Right cardiac atrium (tissue), 5 donors: ENCODE results near the gene TRIM59. TPM values are rescaled to one million over a fixed set of nuclear protein-coding genes. Genes with fewer than 3 reads are reported as not detected.

Source experiments
- ATAC-seq, 2 donors: fragments of 200-7000 bp; cut with Tn5 transposase; one replicate each; pipeline versions ENCODE4 v1.8.0 to v1.9.1; 2020; ENCODE audit warnings: moderate library complexity in 2 of 2, mild to moderate bottlenecking in 1 of 2
- DNase-seq, 3 donors: peaks; one replicate each; pipeline ENCODE4 v3.0.0-alpha.2; 2020
- H3K27ac ChIP-seq: one replicate; pipeline ENCODE4 v1.5.1; 2013; ENCODE audit warnings: mild to moderate bottlenecking, low read length, control low read depth, moderate library complexity
- H3K27me3 ChIP-seq: one replicate; pipeline ENCODE4 v1.6.1; 2013; ENCODE audit not compliant: control insufficient read depth, insufficient read depth
- H3K4me1 ChIP-seq: one replicate; pipeline ENCODE4 v1.6.1; 2013; ENCODE audit warnings: low read length; ENCODE audit not compliant: control insufficient read depth, insufficient read depth
- H3K4me3 ChIP-seq: one replicate; pipeline ENCODE4 v1.5.1; 2013; ENCODE audit warnings: low read length, control low read depth
- H3K9me3 ChIP-seq: one replicate; pipeline ENCODE4 v1.6.1; 2013; ENCODE audit warnings: low read length; ENCODE audit not compliant: control insufficient read depth
- WGBS: extraction: QIAGEN DNeasy Blood & Tissue Kit; methylation state at CpG from one replicate; pipeline ENCODE4 v1.1.7; 2013; 5-methylcytosine and 5-hydroxymethylcytosine counted together
- intact Hi-C, 4 donors: fragments of 100-400 bp; cut with DNase I; formaldehyde crosslinking; loops; one replicate each; pipeline versions ENCODE4 v1.11.0 to v1.14.0; 2022 to 2023
- polyA plus RNA-seq: library from polyadenylated mRNA; stranded (reverse); fragments of 200-250 nt; gene quantifications from one replicate; pipeline ENCODE4 v1.2.3, GENCODE V29; 2013
- total RNA-seq, 4 donors: library from RNA; stranded (reverse); fragmentation: NEBNext Ultra II Directional; extraction: Animal tissue kit (Norgen Biotek cat#: 25700); gene quantifications; one replicate each; pipeline ENCODE4 v1.2.1, GENCODE V29; 2021
- donor health status: healthy with polysubstance abuse.
- donor health status: DM: no; HTN: yes; CAD: no.
- donor health status: DM: no; HTN: no; CAD: no.
- donor health status: DM: no; HTN: yes; CAD: no; lungs with severe emphysema.
- donor health status: DM: yes; HTN: yes; CAD: no.

Gene TRIM59
- total and polyA plus RNA-seq, 5 donors = 0.16 to 0.86 (median 0.32) TPM

DNA sequence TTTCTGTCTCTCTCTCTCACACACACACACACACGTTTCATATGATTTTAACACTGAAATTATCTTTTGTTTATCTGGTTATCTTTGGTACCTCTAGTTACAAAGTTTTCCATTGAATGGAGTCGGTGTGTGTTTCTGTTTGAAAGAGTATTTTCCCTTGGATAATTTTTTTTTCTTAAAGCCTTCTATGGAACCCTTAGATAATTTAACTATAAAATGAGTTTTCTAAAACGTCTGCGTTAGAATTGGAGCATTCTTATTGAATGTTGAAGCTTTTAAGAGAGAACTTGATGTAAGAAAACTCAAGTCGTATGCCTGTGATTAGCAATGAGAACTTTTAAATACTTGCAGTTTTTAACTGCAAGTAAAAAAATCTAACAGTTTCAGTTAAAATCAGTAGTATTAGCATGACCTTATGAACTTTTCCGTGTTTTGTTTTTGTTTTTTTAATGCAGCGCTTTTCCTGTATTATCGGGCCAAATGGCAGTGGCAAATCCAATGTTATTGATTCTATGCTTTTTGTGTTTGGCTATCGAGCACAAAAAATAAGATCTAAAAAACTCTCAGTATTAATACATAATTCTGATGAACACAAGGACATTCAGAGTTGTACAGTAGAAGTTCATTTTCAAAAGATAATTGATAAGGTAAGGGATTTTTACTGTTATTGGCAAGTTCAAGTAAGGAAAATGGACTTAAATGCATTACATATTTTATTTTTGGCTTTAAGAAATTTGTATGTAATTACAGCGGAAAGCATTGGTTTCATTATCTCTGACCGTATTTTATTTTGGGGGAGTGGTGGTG, 47.2 kb downstream of the TRIM59 start:
- intact Hi-C loops = no loop called here
- WGBS = 33% methylated on average over 11 of the region's 11 CpGs
- ATAC-seq (no peak), DNase-seq (no peak)
- Histone ChIP-seq H3K27ac (no peak overlapping the region), H3K27me3 (no peaks in the 10 kb centered on the region), H3K4me3 (peak overlapping the region; percentile 93), H3K9me3 (no peaks in the 10 kb centered on the region), H3K4me1 (peaks cover 2% of the 10 kb centered on the region)

DNA sequence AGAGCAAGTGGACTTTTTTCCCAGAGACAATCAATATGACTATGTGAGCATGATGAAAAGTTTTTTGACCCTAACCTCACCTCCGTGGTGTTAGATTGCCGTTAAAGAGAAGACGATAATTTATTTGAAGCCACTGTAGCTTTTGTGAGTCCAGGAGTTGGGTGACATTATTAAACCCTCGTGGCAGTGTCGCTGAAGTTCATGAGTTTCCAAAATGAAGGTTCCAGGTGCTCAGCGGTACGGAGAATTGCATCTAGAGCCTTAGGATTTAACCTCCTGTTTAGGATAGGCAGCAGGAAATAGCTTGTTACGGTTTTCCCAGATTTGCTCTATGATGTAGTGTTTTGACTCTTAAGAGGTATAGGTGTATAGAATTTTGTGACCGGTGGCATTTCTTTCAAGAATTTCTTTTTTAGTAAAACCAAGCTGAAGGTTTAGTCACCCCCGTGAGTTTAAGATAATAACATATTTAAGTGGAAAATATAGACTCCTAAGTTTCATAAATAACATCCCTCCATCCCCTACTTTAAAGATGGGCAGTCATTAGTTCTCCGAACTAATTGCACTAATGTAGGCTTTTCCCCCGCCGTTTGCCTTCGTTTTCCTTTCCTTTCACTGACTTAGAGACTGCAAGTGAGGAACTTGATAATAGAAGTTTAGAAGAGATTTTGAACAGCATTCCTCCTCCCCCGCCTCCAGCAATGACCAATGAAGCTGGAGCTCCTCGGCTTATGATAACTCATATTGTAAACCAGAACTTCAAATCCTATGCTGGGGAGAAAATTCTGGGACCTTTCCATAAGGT, 48.1 kb downstream of the TRIM59 start:
- H3K4me3 ChIP-seq = peak overlapping the region; percentile 93
- no peaks in the 10 kb centered on the region for H3K9me3 ChIP-seq
- H3K27me3 ChIP-seq = no peaks in the 10 kb centered on the region
- H3K4me1 ChIP-seq = peaks cover 2% of the 10 kb centered on the region
- WGBS = 9% methylated on average over 16 of the region's 16 CpGs
- H3K27ac ChIP-seq = peak overlapping the region; percentile 48
- no peak for ATAC-seq
- DNase-seq = peak in 1 of 3 donors; percentile 57
- intact Hi-C loops = no loop called here

DNA sequence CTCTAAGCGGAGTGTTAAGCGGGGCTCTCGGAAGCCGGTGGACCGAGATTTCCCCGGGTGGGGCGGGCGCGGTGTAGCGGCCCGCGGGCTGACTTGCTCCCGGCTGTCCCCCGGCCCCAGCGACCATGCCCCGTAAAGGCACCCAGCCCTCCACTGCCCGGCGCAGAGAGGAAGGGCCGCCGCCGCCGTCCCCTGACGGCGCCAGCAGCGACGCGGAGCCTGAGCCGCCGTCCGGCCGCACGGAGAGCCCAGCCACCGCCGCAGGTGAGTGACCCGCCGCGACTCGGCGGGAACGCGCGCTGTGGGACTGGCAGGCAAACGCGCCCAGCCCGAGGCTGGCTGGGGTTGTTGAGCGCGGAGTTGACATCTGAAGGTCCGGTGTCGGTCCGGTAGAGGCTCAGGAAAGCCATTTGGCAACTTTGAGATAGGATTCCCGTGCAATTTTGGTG, 48.9 kb downstream of the TRIM59 start:
- Histone ChIP-seq H3K4me1 (peaks cover 2% of the 10 kb centered on the region), H3K4me3 (peak overlapping the region; percentile 93), H3K9me3 (no peaks in the 10 kb centered on the region), H3K27ac (peak overlapping the region; percentile 84), H3K27me3 (no peaks in the 10 kb centered on the region)
- DNase-seq (peak; percentile 14 to 73 (median 64)), ATAC-seq (peak; percentile 3)
- WGBS = under 1% methylated on average over 51 of the region's 51 CpGs
- intact Hi-C loops = no loop called here

DNA sequence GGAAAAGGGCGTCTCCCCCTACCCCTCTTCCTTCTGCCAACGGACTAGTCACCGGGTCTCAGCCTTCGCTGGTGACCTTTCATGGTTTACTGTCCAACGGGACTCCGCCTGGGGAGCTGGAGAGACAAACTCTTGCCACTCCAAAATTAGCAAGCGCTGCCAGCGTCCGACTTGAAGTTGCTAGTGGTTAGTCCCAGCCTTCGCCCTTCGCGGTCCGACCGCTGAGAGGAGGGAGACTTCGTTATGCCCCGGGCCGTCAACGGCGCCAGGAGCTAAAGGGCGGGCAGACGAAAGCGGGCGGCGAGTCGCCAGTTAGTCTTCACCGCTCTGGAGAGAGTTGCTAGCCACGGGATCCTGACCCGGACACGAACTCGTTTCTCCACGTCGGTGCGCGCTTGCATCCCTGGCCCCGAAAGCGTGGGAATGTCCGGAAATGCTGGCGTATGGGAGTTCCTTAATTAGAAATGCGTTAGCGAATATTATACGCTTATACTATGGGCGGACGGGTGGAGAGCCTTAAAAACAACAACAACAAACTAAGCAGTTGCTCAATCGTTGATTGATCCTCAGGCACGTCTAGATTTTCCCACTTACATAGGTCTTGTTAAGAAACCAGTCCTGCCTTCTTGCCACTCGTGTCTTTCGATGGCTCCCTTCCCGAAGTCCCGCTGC, 49.4 kb downstream of the TRIM59 start:
- peak overlapping the region; percentile 93 for H3K4me3 ChIP-seq
- H3K9me3 ChIP-seq = no peaks in the 10 kb centered on the region
- peak; percentile 44 to 77 (median 76) for DNase-seq
- peak overlapping the region; percentile 84 for H3K27ac ChIP-seq
- H3K4me1 ChIP-seq = peaks cover 2% of the 10 kb centered on the region
- peak; percentile 19 to 31 for ATAC-seq
- intact Hi-C loops = no loop called here
- under 1% methylated on average over 49 of the region's 49 CpGs for WGBS
- H3K27me3 ChIP-seq = no peaks in the 10 kb centered on the region

- WGBS = under 1% methylated on average over 63 of the region's 63 CpGs
- DNase-seq = peak; percentile 96 to 98 (median 98)
- ATAC-seq = peak; percentile 99
- Histone ChIP-seq H3K4me1 (peaks cover 2% of the 10 kb centered on the region), H3K27me3 (no peaks in the 10 kb centered on the region), H3K27ac (peak within 1 kb of the TSS; percentile 84), H3K4me3 (peak within 1 kb of the TSS; percentile 93), H3K9me3 (no peaks in the 10 kb centered on the region)
- intact Hi-C loops = no loop called here
Observed at GRCh38 chr3:160399125-160400029, 50.2 kb downstream of the TRIM59 start, which contains the start of the genes IFT80 and SMC4. IFT80 (minus strand) TSS chr3:160399225; CDS start chr3:160384600, 14,625 bp downstream. SMC4 (plus strand) TSS chr3:160399650; CDS start chr3:160400827, 1,177 bp downstream.

- DNase-seq (no peak), ATAC-seq (peak in 1 of 2 donors; percentile 20)
- Histone ChIP-seq H3K27me3 (no peaks in the 10 kb centered on the region), H3K4me3 (peak overlapping the region; percentile 93), H3K9me3 (no peaks in the 10 kb centered on the region), H3K4me1 (peaks cover 2% of the 10 kb centered on the region), H3K27ac (peak overlapping the region; percentile 28)
- intact Hi-C loops = no loop called here
- WGBS = under 1% methylated on average over 9 of the region's 9 CpGs
Observed at GRCh38 chr3:160398820-160399124, 50.8 kb downstream of the TRIM59 start.

- ATAC-seq (no peak), DNase-seq (no peak)
- no peaks in the 10 kb centered on the region for H3K4me1 ChIP-seq
- no peaks in the 10 kb centered on the region for H3K27me3 ChIP-seq
- intact Hi-C loops = no loop called here
- no peaks in the 10 kb centered on the region for H3K9me3 ChIP-seq
- no peak overlapping the region for H3K27ac ChIP-seq
- H3K4me3 ChIP-seq = no peak overlapping the region
Observed at GRCh38 chr3:160395297-160395696, 54.3 kb downstream of the TRIM59 start.

DNA sequence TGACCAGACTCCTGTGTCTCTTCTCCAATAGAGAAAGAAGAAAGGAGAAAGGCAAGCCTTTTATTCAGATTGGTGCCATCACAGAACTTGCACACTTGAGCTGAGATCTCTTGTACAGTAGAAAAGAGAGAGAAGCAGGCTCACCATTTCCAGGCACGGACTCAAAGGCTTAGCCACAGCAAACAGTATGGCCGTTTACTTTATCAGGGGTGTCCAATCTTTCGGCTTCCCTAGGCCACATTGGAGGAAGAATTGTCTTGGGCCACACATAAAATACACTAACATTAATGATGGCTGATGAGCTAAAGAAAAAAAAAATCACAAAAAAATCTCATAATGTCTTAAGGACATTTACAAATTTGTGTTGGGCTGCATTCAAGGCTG, 55.6 kb downstream of the TRIM59 start:
- Histone ChIP-seq H3K27me3 (no peaks in the 10 kb centered on the region), H3K27ac (no peak overlapping the region), H3K9me3 (no peaks in the 10 kb centered on the region), H3K4me1 (no peaks in the 10 kb centered on the region), H3K4me3 (no peak overlapping the region)
- DNase-seq (no peak), ATAC-seq (no peak)
- WGBS = 87% methylated on average over 3 of the region's 3 CpGs
- intact Hi-C loops = no loop called here

- H3K4me3 ChIP-seq = no peak overlapping the region
- no peaks in the 10 kb centered on the region for H3K9me3 ChIP-seq
- no peaks in the 10 kb centered on the region for H3K27me3 ChIP-seq
- no peak overlapping the region for H3K27ac ChIP-seq
- DNase-seq (no peak), ATAC-seq (no peak)
- intact Hi-C loops = no loop called here
- WGBS = 52% methylated on average over 2 of the region's 2 CpGs
- H3K4me1 ChIP-seq = no peaks in the 10 kb centered on the region
Observed at GRCh38 chr3:160393346-160394008, 56.1 kb downstream of the TRIM59 start.

GRCh38 chr3:160392798-160393197, 56.8 kb downstream of the TRIM59 start:
- DNase-seq = no peak
- Histone ChIP-seq H3K9me3 (no peaks in the 10 kb centered on the region), H3K27ac (no peak overlapping the region), H3K27me3 (no peaks in the 10 kb centered on the region), H3K4me1 (no peaks in the 10 kb centered on the region), H3K4me3 (no peak overlapping the region)
- intact Hi-C loops = no loop called here
- ATAC-seq = no peak
